ENCODE results near the gene IRF6. TPM values are rescaled to one million over a fixed set of nuclear protein-coding genes. Genes with fewer than 3 reads are reported as not detected.

Gene IRF6
- total and polyA plus RNA-seq, 2 donors (not counting 1 experiment from before 2014, with no cell fraction given) = 0.18 to 1.1 TPM

- POLR2A ChIA-PET = no interaction called here
- Mint-ChIP-seq H3K4me3 (no peak overlapping the region), H3K27me3 (no peaks in the 10 kb centered on the region), H3K9me3 (ENCODE audit: insufficient read depth) (no peaks in the 10 kb centered on the region), H3K27ac (no peak overlapping the region), H3K4me1 (peaks cover 22% of the 10 kb centered on the region)
- no peak for TF ChIP-seq CTCF (IDR thresholded peaks at IDR 0.05)
- TF ChIP-seq EZH2 (IDR thresholded peaks at IDR 0.05; ENCODE audit: borderline replicate concordance, insufficient read depth, low read depth, low read length, poor library complexity, severe bottlenecking) = no peak
- Histone ChIP-seq H3K4me3 (ENCODE audit: control extremely low read depth in 1 of 5, extremely low read depth in 1 of 5, insufficient read depth in 1 of 5, low read depth in 2 of 5, low read length in 4 of 5) (no peak overlapping the region), H3K79me2 (ENCODE audit: control insufficient read depth, insufficient read depth, low read length) (peaks cover 30% of the 10 kb centered on the region), H3K9ac (ENCODE audit: low read length) (no peak overlapping the region), H3K4me1 (ENCODE audit: control insufficient read depth in 2 of 2, insufficient read depth in 2 of 2, low read length in 2 of 2) (peaks cover 15 to 23% of the 10 kb centered on the region in 2 donors), H3K36me3 (replicated peaks in 1 of 2; ENCODE audit: control extremely low read depth in 1 of 2, control insufficient read depth in 1 of 2, extremely low read depth in 1 of 2, insufficient read depth in 2 of 2, low read length in 1 of 2) (peaks cover 13 to 59% of the 10 kb centered on the region in 2 experiments), H2AFZ (ENCODE audit: insufficient read depth, low read depth, low read length, poor library complexity, severe bottlenecking) (no peak overlapping the region), H3K4me2 (replicated peaks; ENCODE audit: low read depth, low read length, poor library complexity, severe bottlenecking) (no peak overlapping the region), H4K20me1 (ENCODE audit: control insufficient read depth, insufficient read depth, low read length, poor library complexity, severe bottlenecking) (peaks cover 12% of the 10 kb centered on the region), H3K9me3 (ENCODE audit: control extremely low read depth in 1 of 3, control insufficient read depth in 2 of 3, insufficient read depth in 1 of 3, low read length in 2 of 3) (no peaks in the 10 kb centered on the region), H3K27me3 (replicated peaks in 1 of 4; ENCODE audit: control extremely low read depth in 1 of 4, control insufficient read depth in 3 of 4, insufficient read depth in 4 of 4, low read length in 3 of 4) (no peaks in the 10 kb centered on the region), H3K27ac (ENCODE audit: low read length in 2 of 2) (peak overlapping the region in 1 of 2 donors; percentile 13)
- no CpG with 5 or more reads among the region's 3 CpGs for WGBS (ENCODE audit: insufficient coverage)
- DNase-seq (no peak), ATAC-seq (ENCODE audit: low read depth) (no peak)
- CTCF ChIA-PET = no interaction called here
- intact Hi-C loops (cut with micrococcal nuclease) = no loop called here
Observed at GRCh38 chr1:209830722-209831121, 24.8 kb upstream of the IRF6 start.

GRCh38 chr1:209829716-209830115, 23.8 kb upstream of the IRF6 start:
- intact Hi-C loops (cut with micrococcal nuclease) = loop anchor here (5.0 kb wide), 2 partner anchors 62 to 1428 kb away; partner anchors contain the start of gene RCOR3
- WGBS (ENCODE audit: insufficient coverage) = no CpG with 5 or more reads among the region's 2 CpGs
- no peak overlapping the region for H3K27ac Mint-ChIP-seq

More at GRCh38 chr1:209829716-209830115, 23.8 kb upstream of the IRF6 start:
- no peak for TF ChIP-seq EZH2 (IDR thresholded peaks at IDR 0.05; ENCODE audit: borderline replicate concordance, insufficient read depth, low read depth, low read length, poor library complexity, severe bottlenecking)
- no peak for TF ChIP-seq CTCF (IDR thresholded peaks at IDR 0.05)
- peak overlapping the region; percentile 29 for H3K4me2 ChIP-seq (replicated peaks; ENCODE audit: low read depth, low read length, poor library complexity, severe bottlenecking)
- POLR2A ChIA-PET = no interaction called here
- no peak overlapping the region for H2AFZ ChIP-seq (ENCODE audit: insufficient read depth, low read depth, low read length, poor library complexity, severe bottlenecking)
- CTCF ChIA-PET = interaction anchor here (1.4 kb wide), 1 partner anchor 10 kb away, joined by 3 read pairs; no protein-coding TSS in a partner anchor
- no peaks in the 10 kb centered on the region for H3K9me3 ChIP-seq (ENCODE audit: control extremely low read depth in 1 of 3, control insufficient read depth in 2 of 3, insufficient read depth in 1 of 3, low read length in 2 of 3)
- H3K79me2 ChIP-seq (ENCODE audit: control insufficient read depth, insufficient read depth, low read length) = peaks cover 30% of the 10 kb centered on the region
- ATAC-seq (ENCODE audit: low read depth) (no peak), DNase-seq (no peak)
- H4K20me1 ChIP-seq (ENCODE audit: control insufficient read depth, insufficient read depth, low read length, poor library complexity, severe bottlenecking) = peaks cover 12% of the 10 kb centered on the region
- peaks cover 15 to 23% of the 10 kb centered on the region in 2 donors for H3K4me1 ChIP-seq (ENCODE audit: control insufficient read depth in 2 of 2, insufficient read depth in 2 of 2, low read length in 2 of 2)
- no peaks in the 10 kb centered on the region for H3K27me3 ChIP-seq (replicated peaks in 1 of 4; ENCODE audit: control extremely low read depth in 1 of 4, control insufficient read depth in 3 of 4, insufficient read depth in 4 of 4, low read length in 3 of 4)
- Mint-ChIP-seq H3K4me3 (peak overlapping the region; percentile 77), H3K4me1 (peaks cover 22% of the 10 kb centered on the region), H3K9me3 (ENCODE audit: insufficient read depth) (no peaks in the 10 kb centered on the region), H3K27me3 (no peaks in the 10 kb centered on the region)
- peak overlapping the region in 1 of 2 donors; percentile 5 for H3K27ac ChIP-seq (ENCODE audit: low read length in 2 of 2)
- H3K9ac ChIP-seq (ENCODE audit: low read length) = no peak overlapping the region
- H3K36me3 ChIP-seq (replicated peaks in 1 of 2; ENCODE audit: control extremely low read depth in 1 of 2, control insufficient read depth in 1 of 2, extremely low read depth in 1 of 2, insufficient read depth in 2 of 2, low read length in 1 of 2) = peaks cover 11 to 49% of the 10 kb centered on the region in 2 experiments
- H3K4me3 ChIP-seq (ENCODE audit: control extremely low read depth in 1 of 5, extremely low read depth in 1 of 5, insufficient read depth in 1 of 5, low read depth in 2 of 5, low read length in 4 of 5) = no peak overlapping the region

All from B cell (primary cell).